ENCODE data around the gene NXPE3.
"Not testable (repeated sequence)": the region's sequence is repeated elsewhere in the genome, so short reads cannot be mapped to it uniquely, and the experiment has no call there.

NXPE3 gene

GRCh38 chr3:101779047-101779821, at the start of gene NXPE3:
TSS of gene NXPE3 (plus strand) at chr3:101779211. CDS start at chr3:101785597, 6,386 bp downstream.
- no peak for TF ChIP-seq CTCF (IDR thresholded peaks at IDR 0.05; ENCODE audit: insufficient read depth, low read depth, low read length, missing control alignments)
- peak within 1 kb of the TSS; percentile 77 for H3K4me3 ChIP-seq (ENCODE audit: low read length)
- DNase-seq (ENCODE audit: low read depth) = peak; percentile 83

DNA sequence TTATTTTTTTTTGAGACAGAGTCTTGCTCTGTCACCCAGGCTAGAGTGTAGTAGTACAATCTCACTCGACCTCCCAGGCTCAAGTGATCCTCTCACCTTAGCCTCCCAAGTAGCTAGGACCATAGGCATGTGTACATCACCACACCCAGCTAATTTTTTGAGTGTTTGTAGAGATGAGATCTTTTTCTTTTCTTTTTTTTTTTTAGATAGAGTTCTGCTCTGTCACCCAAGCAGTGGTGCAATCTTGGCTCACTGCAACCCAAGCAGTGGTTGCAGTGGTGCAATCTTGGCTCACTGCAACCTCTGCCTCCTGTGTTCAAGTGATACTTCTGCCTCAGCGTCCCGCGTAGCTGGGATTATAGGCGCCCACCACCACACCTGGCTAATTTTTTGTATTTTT, 49.4 kb upstream of the NXPE3 start:
- DNase-seq (ENCODE audit: low read depth) = no peak
- TF ChIP-seq CTCF (IDR thresholded peaks at IDR 0.05; ENCODE audit: insufficient read depth, low read depth, low read length, missing control alignments) = no peak
- H3K4me3 ChIP-seq (ENCODE audit: low read length) = no peak overlapping the region

GRCh38 chr3:101730839-101731238, 48.2 kb upstream of the NXPE3 start:
- no peak overlapping the region for H3K4me3 ChIP-seq (ENCODE audit: low read length)
- no peak for DNase-seq (ENCODE audit: low read depth)
- TF ChIP-seq CTCF (IDR thresholded peaks at IDR 0.05; ENCODE audit: insufficient read depth, low read depth, low read length, missing control alignments) = no peak

DNA sequence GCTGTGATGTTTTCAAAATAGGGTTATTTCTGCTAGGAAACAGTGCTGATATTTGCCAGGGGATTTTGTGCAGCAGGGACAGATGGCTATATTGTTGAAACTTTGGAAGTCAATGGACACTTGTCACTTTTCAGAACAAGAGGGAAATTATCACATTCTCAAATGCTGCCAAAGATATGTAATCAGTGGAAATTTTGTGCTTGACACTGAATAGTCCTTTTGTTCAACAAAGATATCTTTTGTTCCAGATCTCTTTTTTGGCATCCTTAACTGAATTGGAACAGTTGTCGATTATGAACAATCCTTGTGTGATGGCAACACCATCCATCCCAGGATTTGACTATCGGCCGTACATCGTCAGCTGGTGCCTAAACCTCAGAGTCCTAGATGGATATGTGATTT, 46.8 kb upstream of the NXPE3 start:
- no peak for TF ChIP-seq CTCF (IDR thresholded peaks at IDR 0.05; ENCODE audit: insufficient read depth, low read depth, low read length, missing control alignments)
- DNase-seq (ENCODE audit: low read depth) = no peak
- H3K4me3 ChIP-seq (ENCODE audit: low read length) = no peak overlapping the region

DNA sequence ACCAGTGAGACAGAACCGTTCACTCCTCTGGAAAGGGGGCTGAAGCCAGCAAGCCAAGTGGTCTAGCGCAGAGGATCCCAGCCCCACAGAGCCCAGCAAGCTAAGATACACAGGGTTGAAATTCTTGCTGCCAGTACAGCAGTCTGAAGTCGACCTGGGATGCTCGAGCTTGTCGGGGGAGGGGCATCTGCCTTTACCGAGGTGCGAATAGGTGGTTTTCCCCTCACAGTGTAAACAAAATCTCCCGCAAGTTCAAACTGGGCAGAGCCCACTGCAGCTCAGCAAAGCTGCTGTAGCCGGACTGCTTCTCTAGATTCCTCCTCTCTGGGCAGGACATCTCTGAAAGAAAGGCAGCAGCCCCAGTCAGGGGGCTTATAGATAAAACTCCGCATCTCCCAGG, 43.2 kb upstream of the NXPE3 start:
- no peak overlapping the region for H3K4me3 ChIP-seq (ENCODE audit: low read length)
- no peak for DNase-seq (ENCODE audit: low read depth)
- no peak for TF ChIP-seq CTCF (IDR thresholded peaks at IDR 0.05; ENCODE audit: insufficient read depth, low read depth, low read length, missing control alignments)

- DNase-seq (ENCODE audit: low read depth); H3K4me3 ChIP-seq (ENCODE audit: low read length): not testable (repeated sequence)
Measured at GRCh38 chr3:101741914-101742313, 37.1 kb upstream of the NXPE3 start.

DNA sequence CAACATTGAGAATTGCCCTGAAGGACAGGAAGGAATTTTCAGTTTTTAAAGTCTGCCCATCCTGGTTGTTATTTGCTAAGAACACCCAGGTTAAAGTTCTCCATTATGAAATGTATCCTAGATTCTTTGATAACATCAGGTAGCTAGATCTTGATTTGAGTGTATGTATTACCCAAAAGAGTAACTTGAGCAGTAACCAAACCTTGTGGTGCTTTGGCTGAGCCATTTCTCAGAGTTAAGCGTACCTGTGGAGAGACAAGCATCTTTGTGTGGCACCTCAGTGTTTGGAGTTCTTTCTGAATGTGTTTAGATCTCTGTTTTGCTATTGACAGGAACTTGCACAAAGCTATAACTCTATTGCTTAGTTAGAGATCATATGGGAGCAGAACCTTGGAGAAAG, 34.2 kb upstream of the NXPE3 start:
- H3K4me3 ChIP-seq (ENCODE audit: low read length) = no peak overlapping the region
- TF ChIP-seq CTCF (IDR thresholded peaks at IDR 0.05; ENCODE audit: insufficient read depth, low read depth, low read length, missing control alignments) = no peak
- DNase-seq (ENCODE audit: low read depth) = no peak

- not testable (repeated sequence) for DNase-seq (ENCODE audit: low read depth); H3K4me3 ChIP-seq (ENCODE audit: low read length)
Measured at GRCh38 chr3:101745934-101746333, 33.1 kb upstream of the NXPE3 start.

GRCh38 chr3:101753386-101754113, 25.5 kb upstream of the NXPE3 start:
- not testable (repeated sequence) for DNase-seq (ENCODE audit: low read depth)

More at GRCh38 chr3:101753386-101754113, 25.5 kb upstream of the NXPE3 start:
- not testable (repeated sequence) for H3K4me3 ChIP-seq (ENCODE audit: low read length)

All from epithelial cell of esophagus (primary cell).